A673 (cell line): ENCODE results near the gene NAALADL2.

Source experiments
- CTCF ChIP-seq: fragments of 300-800, 200-600 bp; sonication (generic); conservative IDR thresholded peaks from 2 replicates; pipeline ENCODE4 v1.5.1; 2017; ENCODE audit warnings: low read depth, mild to moderate bottlenecking, antibody characterized with exemption, low read length, moderate library complexity, mixed read lengths
- EZH2 ChIP-seq: fragments of 200-600 bp; sonication (generic); IDR thresholded peaks from 2 replicates; pipeline ENCODE4 v1.6.1; 2017; ENCODE audit warnings: borderline replicate concordance, low read depth, mild to moderate bottlenecking, mixed read lengths, antibody characterized with exemption, low read length; ENCODE audit not compliant: poor library complexity, severe bottlenecking

GRCh38 chr3:175005881-175006280 lies 146.7 kb downstream of the NAALADL2 start:
- no peak for TF ChIP-seq CTCF
- no peak for TF ChIP-seq EZH2
